Uterus (tissue), 4 donors: ENCODE measurements around the gene PYROXD2. TPM values are rescaled to one million over a fixed set of nuclear protein-coding genes. Genes with fewer than 3 reads are reported as not detected.

Experiments used
- DNase-seq, 2 donors: peaks; one replicate each; pipeline ENCODE4 v3.0.0-alpha.2; 2019 to 2020
- H3K27ac ChIP-seq, 2 donors: fragments of 200-600 bp; sonication (generic); 1 replicate in 1 of 2; 2 replicates in 1 of 2; pipeline ENCODE4 v1.5.1; 2016 to 2018
- H3K27me3 ChIP-seq, 2 donors: fragments of 200-600 bp; sonication (generic); one replicate each; pipeline ENCODE4 v1.5.1; 2018 to 2019; ENCODE audit warnings: control low read depth in 1 of 2
- H3K36me3 ChIP-seq, 2 donors: fragments of 200-600 bp; sonication (generic); one replicate each; pipeline ENCODE4 v1.5.1; 2019; ENCODE audit warnings: control low read depth in 1 of 2
- H3K4me1 ChIP-seq, 2 donors: fragments of 200-600 bp; sonication (generic); one replicate each; pipeline ENCODE4 v1.5.1; 2018 to 2019; ENCODE audit warnings: control low read depth in 1 of 2
- H3K4me3 ChIP-seq, 2 donors: fragments of 200-600 bp; sonication (generic); 1 replicate in 1 of 2; 2 replicates in 1 of 2; pipeline ENCODE4 v1.5.1; 2018 to 2019; ENCODE audit warnings: mild to moderate bottlenecking in 1 of 2
- H3K9me3 ChIP-seq, 2 donors: fragments of 200-600 bp; sonication (generic); one replicate each; pipeline ENCODE4 v1.5.1; 2019; ENCODE audit warnings: control low read depth in 1 of 2
- POLR2A ChIP-seq, 2 donors: fragments of 450-650 bp; IDR thresholded peaks; one replicate each; pipeline ENCODE4 v1.6.1; 2016; ENCODE audit warnings: antibody characterized with exemption in 2 of 2, mild to moderate bottlenecking in 1 of 2, moderate library complexity in 1 of 2
- intact Hi-C: fragments of 100-400 bp; cut with DNase I; formaldehyde crosslinking; loops from one replicate; pipeline ENCODE4 v1.15.1; 2023; ENCODE audit warnings: low total_unique reads
- total RNA-seq, 4 donors: library from RNA; depleted of rRNA in 3 of 4; stranded (reverse); fragments of >200 nt in 3 of 4; gene quantifications; one replicate each; pipeline versions ENCODE4 v1.1.0 to v1.2.4, GENCODE V29; 2014 to 2023
- TF ChIP-seq, protein P1 (sequence below), 4 experiments: fragments of 200-600 bp in 2 of 4; fragments of 450-650 bp in 2 of 4; sonication (generic) in 2 of 4; IDR thresholded peaks; one replicate each; pipeline ENCODE4 v1.5.1; 2016 to 2019; ENCODE audit warnings: antibody characterized with exemption in 4 of 4, mild to moderate bottlenecking in 2 of 4, moderate library complexity in 1 of 4
- donor health status: DM: yes; HTN: yes; CAD: no.

Gene PYROXD2
- total RNA-seq, 4 donors from 2014 or later = 3.6 to 12.5 (median 7.5) TPM

DNA sequence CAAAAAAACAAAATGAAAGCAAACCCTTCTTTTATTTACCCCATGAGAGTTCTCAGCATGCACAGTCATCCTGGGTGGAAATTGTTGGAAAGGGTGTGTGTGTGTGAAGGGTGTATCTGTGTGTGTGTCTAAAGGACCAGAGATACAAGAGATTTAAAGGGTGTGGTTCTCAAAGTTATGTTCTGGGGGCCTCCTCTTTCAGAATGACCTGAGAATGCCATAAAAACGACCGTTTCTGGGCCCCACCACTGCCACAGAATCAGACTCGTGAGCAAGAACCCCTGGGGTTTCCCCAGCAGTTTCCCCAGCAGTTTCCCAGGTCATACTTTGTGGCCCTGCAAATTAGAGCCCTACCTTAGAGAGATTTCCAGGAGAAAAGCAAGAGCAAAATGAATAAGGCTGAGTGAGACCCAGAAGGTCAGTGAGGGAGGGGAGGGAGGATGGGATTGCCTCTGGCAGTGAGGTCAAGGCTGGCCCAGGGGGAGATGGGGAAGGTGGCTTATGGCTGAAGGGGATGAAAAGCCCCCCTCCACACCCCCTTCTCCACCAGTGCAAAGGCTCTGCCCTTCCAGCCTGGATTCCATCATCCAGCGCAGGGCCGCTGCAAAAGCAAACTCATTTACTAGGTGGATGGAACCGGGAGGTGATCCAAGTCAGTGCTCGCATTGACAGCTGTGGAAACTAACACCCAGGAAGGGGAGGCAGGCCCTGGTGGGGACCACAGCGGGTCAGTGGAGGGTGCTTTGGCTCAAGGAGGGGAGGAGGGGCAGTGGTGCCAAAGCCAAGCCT, 10.2 kb downstream of the PYROXD2 start:
- no peaks in the 10 kb centered on the region for H3K9me3 ChIP-seq
- TF ChIP-seq POLR2A (IDR thresholded peaks at IDR 0.05) = no peak
- TF ChIP-seq, protein P1, sequence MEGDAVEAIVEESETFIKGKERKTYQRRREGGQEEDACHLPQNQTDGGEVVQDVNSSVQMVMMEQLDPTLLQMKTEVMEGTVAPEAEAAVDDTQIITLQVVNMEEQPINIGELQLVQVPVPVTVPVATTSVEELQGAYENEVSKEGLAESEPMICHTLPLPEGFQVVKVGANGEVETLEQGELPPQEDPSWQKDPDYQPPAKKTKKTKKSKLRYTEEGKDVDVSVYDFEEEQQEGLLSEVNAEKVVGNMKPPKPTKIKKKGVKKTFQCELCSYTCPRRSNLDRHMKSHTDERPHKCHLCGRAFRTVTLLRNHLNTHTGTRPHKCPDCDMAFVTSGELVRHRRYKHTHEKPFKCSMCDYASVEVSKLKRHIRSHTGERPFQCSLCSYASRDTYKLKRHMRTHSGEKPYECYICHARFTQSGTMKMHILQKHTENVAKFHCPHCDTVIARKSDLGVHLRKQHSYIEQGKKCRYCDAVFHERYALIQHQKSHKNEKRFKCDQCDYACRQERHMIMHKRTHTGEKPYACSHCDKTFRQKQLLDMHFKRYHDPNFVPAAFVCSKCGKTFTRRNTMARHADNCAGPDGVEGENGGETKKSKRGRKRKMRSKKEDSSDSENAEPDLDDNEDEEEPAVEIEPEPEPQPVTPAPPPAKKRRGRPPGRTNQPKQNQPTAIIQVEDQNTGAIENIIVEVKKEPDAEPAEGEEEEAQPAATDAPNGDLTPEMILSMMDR (IDR thresholded peaks at IDR 0.05) = no peak
- no peaks in the 10 kb centered on the region for H3K4me1 ChIP-seq
- H3K27me3 ChIP-seq = no peaks in the 10 kb centered on the region
- H3K27ac ChIP-seq = no peak overlapping the region
- no peak overlapping the region for H3K4me3 ChIP-seq
- no peak for DNase-seq
- intact Hi-C loops = no loop called here
- H3K36me3 ChIP-seq = no peaks in the 10 kb centered on the region

DNA sequence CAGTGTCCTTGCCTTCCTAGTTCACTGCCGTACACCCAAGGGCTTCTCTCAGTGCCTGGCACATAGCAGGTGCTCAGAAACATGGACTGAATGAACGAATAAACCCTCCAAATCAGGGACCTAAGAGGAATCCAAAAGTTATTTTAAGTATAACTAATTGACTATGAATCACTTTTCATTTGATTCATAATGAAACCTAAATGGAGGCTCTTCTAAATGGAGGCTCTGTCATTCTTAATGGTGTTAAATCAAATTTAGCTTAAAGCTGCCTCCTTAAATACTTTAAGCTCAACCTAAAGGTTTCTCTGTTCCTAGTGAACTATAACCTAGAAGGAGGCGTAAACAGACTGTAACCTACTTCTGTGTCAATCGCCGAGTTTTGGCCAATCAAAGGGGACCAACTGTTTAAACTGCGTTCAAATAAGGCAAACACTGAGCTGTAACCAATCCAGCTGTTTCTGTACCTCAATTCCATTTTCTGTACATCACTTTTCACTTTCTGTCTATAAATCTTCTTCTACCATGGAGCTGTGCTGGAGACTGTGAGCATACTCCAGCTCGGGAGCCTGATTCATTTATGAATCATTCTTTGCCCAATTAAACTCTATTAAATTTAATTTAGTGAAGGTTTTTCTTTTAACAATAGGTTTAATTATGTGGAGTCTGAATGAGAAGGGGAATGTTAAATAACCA, 11.0 kb downstream of the PYROXD2 start:
- no peak overlapping the region for H3K27ac ChIP-seq
- H3K27me3 ChIP-seq = no peaks in the 10 kb centered on the region
- no peaks in the 10 kb centered on the region for H3K9me3 ChIP-seq
- H3K4me1 ChIP-seq = no peaks in the 10 kb centered on the region
- no peak overlapping the region for H3K4me3 ChIP-seq
- DNase-seq = no peak
- TF ChIP-seq, protein P1 (IDR thresholded peaks at IDR 0.05) = no peak
- TF ChIP-seq POLR2A (IDR thresholded peaks at IDR 0.05) = no peak
- H3K36me3 ChIP-seq = no peaks in the 10 kb centered on the region
- intact Hi-C loops = no loop called here

DNA sequence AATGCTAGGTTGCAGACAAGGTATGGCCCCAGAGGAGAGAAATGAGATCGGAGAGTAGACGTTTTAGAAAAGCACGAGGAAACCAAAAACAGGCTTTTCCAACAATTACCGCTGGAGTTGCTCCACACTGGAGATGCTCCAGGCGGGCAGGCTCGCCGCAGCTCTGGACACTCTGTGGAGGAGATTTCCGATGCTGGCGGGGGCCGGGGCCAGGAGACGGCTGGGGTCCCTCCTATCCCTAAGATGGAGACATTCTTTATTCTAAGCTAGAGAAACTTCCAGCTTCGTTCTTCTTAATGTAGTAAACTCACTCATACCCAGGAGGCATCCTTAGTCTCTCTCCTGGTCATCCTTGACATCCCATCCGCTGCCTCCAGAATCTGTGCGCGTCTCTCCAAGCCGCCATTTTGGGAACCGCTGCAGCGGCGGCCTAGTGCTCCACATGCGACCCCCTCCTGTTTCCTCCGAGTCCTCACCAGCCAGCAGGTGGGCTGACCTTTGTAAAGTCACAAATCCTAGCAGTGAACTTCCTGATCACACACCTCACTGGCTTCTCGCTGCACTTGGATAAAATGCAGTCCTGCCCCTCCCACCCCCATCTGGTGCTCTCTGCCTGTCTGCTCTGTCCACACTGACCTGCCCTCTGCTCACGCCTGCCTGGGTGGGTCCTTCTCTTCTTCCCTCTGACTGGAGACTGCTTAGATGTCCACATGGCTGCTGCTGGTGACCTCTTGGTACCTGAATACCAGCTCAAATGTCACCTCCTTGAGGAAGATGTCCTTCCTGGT, 11.9 kb downstream of the PYROXD2 start:
- no peak for DNase-seq
- H3K27me3 ChIP-seq = no peaks in the 10 kb centered on the region
- no peaks in the 10 kb centered on the region for H3K9me3 ChIP-seq
- no peak for TF ChIP-seq POLR2A (IDR thresholded peaks at IDR 0.05)
- TF ChIP-seq, protein P1 (IDR thresholded peaks at IDR 0.05) = no peak
- no peaks in the 10 kb centered on the region for H3K36me3 ChIP-seq
- H3K4me1 ChIP-seq = no peaks in the 10 kb centered on the region
- no peak overlapping the region for H3K27ac ChIP-seq
- no peak overlapping the region for H3K4me3 ChIP-seq
- intact Hi-C loops = no loop called here

DNA sequence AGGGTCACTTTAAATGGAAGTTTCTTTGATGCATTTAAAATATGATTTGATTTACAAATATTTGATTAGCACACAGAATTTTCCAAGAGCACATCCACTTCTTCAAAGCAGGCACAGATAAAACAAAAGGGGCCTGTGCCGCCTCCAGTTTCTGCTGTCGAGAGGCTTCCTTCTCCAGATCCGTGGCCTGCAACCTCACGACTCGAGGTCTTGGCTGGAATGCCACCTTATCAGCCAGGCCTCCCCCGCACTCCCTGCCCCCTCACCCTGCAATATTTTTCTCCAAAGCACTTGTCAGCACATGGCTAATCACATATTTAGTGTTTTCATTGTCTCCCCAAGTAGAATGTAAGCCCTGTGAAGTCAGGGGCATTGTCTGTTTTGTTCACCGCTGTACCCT, 12.5 kb downstream of the PYROXD2 start:
- Histone ChIP-seq H3K36me3 (no peaks in the 10 kb centered on the region), H3K9me3 (no peaks in the 10 kb centered on the region), H3K27me3 (no peaks in the 10 kb centered on the region), H3K4me3 (no peak overlapping the region), H3K27ac (no peak overlapping the region), H3K4me1 (no peaks in the 10 kb centered on the region)
- intact Hi-C loops = no loop called here
- no peak for TF ChIP-seq POLR2A (IDR thresholded peaks at IDR 0.05)
- TF ChIP-seq, protein P1 (IDR thresholded peaks at IDR 0.05) = no peak
- no peak for DNase-seq
